Ureter (tissue), 1 donor: ENCODE data around the gene GSDMA. TPM values are rescaled to one million over a fixed set of nuclear protein-coding genes. Genes with fewer than 3 reads are reported as not detected.

ENCODE experiments used
- DNase-seq: peaks from one replicate; pipeline ENCODE4 v3.0.0-alpha.2; 2020; ENCODE audit warnings: low spot score
- total RNA-seq: library from RNA; stranded (reverse); gene quantifications from one replicate; pipeline ENCODE4 v1.2.4, GENCODE V29; 2023
- donor health status: DM: yes; HTN: yes; CAD: no.

GSDMA gene, protein sequence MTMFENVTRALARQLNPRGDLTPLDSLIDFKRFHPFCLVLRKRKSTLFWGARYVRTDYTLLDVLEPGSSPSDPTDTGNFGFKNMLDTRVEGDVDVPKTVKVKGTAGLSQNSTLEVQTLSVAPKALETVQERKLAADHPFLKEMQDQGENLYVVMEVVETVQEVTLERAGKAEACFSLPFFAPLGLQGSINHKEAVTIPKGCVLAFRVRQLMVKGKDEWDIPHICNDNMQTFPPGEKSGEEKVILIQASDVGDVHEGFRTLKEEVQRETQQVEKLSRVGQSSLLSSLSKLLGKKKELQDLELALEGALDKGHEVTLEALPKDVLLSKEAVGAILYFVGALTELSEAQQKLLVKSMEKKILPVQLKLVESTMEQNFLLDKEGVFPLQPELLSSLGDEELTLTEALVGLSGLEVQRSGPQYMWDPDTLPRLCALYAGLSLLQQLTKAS
- 2.4 TPM for total RNA-seq

DNA sequence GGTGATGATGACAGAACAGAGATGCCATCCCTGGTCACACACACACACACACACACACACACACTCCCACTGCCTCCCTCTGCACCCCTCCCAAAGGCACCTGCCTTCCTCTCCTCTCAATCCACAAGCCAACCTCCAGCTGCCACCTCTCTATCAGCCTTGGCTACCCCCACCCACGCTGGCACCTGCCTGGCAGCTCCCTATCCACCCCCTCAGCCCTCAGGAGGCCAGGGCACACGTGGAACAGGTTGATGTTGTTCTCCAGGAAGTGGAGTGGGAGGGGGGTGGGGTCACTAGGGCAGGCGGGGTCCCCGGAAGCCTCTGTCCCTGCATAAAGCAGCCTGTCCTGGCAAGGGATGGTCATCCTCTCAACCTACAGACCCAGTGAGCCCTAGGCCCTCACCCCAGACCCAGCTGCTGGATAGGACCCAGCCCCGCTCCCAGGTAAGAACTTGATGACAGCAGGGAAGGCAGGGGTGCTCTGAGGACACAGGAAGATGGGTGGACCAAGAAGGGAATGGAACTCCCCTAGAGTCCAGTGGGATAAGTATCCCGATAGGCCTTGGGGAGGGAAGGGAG lies at the start of gene GSDMA:
Gene GSDMA, plus strand, starts transcription at position 363 of the 579 bp plus-strand sequence. CDS start 2,684 bp downstream, outside the sequence.
- DNase-seq: no peak

DNA sequence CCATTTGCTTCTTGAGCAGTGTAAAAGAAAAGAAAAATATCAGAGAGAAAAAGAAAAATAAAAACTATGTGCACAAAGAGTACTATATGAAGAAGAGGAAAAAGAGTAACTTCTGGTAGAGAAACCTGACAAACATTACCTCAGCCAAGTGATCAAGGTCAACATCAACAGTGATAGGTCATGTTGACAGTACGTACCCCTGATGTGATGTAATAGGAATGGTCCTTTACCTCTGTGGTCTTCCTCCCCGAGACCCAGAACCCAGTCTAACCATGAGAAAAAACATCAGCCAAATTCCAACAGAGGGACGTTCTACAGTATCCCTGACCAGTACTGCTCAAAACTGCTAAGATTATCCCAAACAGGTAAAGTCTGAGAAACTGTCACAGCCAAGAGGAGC lies 48.8 kb upstream of the GSDMA start:
- no peak for DNase-seq

DNA sequence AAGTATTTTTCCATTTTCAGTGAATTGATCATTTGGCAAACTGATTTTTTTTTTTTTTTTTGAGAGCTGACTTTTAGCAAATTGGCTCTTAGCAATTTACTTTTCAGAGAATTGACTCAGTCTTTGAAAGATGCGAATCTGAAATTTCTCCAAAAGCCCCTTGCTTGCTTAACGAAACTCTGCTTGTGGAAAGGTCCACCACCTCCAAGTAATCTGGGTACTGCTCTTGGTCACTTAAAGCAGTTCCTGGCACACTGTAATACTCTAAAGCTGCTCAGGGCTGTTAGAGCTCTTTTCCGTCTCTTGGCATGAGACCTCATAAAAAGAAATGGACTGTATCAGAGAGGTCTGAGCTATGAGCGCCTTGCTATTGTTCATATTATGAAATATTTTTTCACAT lies 47.2 kb upstream of the GSDMA start:
- no peak for DNase-seq

DNA sequence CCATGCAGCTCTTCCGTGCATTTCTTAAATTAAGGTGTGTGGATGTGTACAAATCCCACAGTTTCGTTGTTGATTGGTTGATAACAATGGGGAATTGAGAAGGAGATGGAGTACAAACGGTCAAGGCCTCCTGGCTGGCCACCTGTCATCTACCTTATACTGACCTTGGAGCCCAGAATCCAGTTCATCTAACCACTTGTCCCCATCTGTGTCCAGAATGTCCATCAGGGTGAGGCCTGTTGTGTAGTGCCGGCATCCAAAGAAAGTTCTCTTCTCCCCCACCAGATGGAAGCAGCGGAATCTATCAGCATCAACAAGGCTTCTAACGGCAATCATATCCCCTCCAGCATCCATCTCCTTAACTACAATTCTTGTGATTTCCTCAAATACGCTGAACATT lies 45.9 kb upstream of the GSDMA start:
- no peak for DNase-seq

DNA sequence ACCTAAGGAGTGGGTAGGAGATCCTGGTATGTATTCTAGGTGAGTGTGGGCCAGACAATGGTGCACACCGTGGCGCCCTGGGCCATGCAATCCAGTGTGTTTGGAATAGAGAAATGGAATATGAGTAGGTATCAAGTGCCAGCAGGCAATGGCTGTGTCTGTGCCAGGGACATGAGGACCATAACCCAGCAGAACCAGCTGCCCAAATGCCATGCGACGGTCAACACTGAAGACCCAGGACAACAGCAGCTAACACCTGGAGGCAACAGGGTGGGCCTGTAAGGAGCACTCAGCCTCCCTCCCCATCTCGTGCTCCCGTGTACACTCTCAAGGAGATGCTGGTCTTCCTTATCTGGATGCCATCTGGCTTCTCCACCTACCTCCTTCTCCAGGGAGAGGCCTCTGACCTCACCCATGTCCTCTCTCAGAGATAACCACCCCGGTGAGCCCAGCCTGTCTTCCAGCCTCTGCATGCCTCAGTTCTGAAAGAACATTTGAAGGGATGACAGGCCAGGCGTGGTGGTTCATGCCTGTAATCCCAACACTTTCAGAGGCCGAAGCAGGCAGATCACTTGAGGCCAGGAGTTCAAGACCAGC lies 43.6 kb upstream of the GSDMA start:
- DNase-seq: no peak

DNA sequence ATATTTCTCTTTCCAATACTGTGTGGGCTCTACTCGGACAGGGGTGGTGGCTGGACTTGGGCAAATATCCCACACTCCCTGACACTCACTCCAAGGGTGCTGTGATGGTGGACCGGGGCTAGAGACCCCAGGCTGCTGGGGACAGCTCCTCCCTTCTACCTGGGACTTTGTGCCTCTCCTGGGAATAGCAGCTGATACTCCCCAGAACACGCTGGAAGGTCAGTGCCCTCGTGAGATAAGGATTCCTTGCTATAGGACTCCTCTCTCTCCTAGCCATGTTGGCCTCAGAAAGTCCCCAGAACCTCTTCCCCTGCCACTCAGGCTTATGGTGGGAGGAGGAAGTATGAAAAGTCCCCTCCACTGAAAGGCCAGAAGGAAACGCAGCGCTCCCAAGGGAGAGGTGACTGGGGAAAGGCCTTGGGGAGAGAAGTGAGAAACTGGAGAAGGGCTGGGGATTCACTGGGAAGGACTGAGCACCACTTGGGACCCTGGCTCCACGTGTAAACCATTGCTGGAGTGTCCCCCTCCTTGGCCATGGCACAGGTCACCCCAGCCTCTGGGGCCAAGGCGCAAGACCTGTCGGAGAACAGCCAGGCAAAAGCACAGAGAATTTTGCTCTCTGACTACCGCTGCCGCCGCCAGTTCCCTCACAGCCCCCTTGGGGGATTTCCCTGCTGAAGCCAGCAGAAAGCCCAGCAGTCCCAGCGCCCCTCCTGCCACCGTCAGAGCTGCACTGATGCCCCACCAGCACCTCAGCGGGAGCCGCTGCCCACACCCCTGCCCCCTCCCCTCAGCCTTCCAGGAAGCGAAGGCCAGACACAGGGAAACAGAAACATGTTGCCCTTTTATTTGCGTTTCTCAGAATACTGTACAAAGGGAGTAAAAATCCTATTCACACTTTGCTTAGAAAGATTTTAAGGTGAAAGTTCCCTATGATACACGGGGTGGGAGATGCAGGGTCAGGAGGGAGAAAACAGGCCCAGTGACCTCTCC lies 42.3 kb upstream of the GSDMA start:
- DNase-seq: no peak

DNA sequence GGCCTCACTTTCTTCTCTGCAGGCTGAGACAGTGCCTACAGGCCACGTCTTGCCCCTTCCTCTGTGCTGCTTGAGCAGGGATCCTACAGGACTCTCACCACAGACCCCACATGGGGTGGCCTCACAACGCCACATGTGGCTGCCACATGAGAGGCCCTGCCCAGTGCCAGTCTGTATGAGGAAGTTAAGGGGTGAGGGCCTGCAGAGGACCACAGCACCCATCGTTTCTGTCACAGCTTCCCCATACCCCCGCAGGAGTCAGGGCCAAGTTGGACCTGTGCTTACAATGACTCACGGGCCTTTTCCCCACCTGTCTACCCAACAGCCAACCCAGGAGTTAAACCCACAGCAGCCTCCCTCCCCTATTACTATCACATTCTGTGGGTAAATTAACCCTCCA lies 41.5 kb upstream of the GSDMA start:
- DNase-seq: no peak

DNA sequence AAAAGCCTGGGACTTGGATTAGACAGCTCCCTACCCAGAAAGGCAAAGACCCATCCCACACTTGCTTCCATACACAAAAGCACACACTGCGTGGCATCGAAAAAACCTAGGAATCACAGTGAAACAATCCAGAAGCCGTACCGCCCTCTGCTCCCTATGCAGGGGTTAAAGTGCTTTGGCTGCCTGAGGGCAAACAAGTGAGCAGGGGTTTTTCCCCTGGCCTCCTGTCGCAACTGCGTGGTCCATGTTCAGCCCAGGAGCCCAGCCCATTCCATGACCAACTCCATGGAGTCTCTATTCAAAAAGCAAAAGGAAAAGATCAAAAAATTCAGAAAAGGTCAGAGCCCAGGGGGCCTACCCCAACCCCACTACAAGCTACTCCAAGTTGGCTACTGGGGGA lies 40.8 kb upstream of the GSDMA start:
- DNase-seq: no peak

DNA sequence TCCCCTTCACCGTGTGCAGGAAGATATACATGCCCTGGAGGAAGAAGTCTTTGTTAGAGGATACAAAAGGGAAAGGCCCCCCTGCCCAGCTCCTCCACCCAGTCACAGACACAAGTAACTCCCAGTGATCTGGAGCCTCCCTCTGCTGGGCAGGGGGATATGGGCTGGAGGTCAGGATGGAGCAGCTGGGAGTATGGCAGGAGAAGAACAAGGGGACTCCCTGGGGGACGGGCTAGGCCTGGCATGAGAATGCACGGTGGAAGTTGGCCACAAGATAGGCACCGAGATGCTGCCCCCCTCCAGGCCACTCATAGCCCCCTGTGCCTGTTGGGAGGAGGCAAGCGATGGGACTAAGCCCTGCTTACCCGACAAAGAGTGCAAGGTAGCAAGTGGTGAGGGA lies 39.6 kb upstream of the GSDMA start:
- no peak for DNase-seq

DNA sequence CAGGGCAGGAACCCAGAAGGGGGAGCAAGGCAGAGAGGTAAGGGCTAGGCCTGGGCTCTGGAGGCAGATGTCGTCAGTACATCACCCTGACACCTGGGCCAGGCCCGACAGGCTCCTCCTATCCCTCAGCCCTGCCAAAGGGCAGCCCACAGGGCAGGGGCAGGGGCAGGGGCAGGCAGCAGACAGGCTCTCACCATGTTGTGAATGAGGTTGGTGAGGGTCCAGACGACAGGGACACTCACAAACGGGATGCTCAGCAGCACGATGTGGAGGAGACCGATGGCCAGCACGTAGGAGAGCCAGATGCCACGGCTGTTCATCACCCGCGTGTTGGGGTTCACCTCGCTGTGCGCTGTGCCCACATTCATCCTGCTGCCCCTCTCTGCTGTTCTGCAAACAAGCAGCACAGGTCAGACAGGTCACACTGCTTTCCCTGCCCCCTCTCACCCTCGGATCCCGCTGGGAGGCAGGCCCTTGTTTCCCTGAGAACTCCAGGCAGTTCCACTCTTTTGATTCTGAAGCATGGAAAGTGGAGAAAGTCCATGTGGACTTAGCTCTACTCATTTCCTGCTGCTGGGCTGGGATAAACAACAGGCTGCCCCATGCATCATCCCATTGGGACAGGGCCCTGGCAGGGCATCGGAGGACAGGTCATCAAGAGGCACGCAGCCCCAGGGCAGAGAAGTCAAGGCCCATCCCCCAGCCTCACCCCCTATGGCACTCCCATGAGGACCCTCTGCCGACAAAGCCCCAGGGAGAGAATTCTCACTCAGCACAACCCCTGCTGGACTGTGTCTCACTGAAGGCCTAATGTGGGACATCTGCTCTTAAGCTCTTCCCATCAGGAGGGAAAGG lies 38.7 kb upstream of the GSDMA start:
- DNase-seq: no peak

DNA sequence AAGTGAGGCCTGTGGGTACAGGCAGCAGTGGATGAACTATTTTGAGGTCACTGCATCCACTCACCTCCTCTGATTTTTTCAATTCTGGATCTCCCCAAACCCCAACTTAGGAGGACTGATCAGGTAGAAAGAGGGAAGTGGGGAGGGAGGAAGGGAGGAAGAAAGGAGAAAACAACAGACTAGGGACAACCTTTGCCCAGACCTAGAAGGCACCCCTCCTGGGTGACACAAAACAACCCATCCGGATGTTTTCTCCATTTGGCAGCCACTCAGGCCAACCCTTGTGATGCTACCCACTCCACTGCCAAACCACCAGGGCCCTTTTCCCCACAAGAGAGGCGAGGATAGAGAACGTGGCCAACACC lies 38.1 kb upstream of the GSDMA start:
- DNase-seq: no peak

DNA sequence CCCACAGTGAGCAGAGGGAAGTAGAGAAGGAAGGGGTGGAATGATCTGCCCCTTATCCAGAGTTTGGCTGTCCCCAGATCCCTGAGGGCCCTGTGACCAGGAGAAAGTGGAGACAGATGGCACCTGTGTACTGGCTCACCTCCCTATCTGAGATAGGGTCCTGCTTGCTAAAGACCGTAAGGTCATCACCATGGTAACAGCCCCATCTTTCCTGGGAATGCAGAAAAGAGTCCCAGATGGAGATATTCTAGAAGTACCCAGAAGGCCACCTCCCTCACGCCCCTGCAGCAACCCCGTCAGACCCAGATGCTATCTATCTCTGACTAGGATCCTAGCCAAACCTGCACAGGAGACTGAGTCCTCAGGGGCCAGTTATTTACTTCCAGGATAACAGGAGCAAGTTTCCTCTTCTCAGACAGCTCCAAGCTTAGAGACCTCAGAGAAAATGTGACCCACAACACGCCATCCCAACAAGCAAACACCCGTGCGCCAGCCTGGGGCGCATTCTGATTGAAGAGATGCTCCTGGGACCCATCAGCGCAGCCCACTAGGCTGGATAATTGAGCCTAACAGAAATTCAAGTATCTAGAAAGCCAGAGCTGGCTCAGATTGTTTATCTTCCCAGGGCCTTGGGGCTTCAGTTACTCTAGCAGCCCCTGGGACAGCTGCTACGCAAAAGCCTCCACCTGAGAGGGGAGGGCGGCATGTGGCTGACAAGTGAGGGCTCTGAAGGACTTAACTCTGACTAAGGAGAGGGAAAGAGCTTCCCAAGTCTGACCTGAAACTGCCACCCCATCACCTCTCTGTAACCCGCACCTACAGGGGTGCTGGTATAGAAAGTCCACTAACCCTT lies 37.3 kb upstream of the GSDMA start:
- DNase-seq: no peak

DNA sequence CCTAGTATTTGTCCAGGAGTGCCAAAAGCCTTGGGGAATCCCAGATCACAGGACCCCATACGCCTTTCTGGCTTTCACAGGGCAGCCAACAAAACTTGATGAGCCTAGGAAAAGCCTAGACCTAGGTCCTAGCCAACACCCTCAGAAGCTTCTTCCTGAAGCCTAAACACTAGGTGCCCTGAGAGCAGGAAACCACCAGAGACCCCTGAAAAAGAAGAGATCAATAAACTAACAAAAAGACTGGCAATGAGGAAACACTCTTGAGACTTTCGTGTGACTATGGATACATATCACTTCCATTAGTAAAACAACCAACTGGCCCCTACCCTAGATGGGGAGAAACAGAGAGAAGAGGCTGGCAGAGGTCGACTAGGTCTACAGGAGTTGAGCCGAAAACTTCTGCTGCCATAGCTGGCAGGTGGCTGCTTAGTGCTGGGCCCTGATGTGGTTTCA lies 36.6 kb upstream of the GSDMA start:
- DNase-seq: no peak

DNA sequence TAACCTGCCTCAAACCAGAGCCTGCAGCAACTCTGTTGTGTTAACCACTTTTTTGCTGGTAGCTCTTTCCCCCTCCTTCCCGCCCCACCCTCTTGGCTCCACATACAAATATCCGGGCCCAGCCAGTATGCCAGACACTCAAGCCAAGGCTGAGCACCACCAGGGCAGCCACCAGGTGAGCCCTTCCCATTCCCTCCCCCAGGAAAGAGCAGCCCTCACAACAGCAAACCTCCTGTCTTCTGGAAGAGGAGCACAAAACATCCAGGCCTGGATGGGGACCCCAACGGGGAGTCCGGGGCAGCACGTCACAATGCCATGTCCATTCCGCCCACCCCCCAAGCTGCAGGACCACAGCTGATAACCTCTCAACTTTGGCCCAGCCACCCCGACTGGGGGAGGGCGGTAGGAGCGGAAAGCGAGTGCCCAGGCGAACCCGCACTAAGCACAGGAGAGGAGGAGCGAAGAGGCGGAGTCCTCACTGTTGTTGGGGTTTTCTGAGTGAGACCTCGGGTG lies 36.2 kb upstream of the GSDMA start:
- DNase-seq: peak; percentile 70

DNA sequence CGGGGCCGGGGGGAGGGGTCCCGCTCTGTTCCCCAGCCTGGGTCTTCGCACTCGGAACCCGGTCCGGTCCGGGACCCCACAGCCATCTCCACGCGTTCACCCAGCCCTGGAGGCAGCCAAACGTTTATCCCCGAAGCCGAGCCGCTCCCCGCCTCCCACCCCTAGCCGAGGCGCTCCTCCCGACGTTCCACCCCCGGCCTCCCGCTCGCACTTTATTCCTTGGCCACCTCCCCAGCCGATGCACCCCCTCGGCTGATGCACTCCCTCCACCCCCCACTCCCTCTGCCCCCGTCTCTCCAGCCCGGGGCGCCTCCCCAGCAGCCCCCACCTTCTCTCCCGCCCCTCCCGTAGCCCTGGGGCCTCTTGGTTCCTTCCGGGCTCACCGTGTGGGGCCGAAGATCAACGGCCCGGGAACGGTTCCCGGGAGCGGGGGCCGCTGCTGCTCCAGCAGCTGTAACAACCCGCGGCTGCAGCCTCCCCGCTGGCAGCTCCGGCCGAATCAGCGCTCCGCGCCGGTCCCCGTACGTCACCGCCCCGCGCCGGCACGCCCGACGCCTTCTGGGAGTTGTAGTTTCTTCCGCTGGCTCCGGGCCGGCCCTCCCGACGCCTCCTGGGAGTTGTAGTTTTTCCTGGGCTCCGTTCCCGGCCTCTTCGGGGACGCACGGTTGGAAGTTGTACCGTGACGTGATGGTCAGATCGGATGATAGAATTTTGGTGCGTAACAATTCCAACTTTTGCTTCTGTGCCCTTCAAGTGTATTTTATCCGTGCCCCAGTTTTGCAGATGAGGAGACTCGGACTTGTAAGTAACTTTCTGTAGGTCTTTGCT lies 35.5 kb upstream of the GSDMA start, which contains the start of the genes LRRC3C and ORMDL3:
Gene LRRC3C, plus strand, starts transcription at position 632 of the 828 bp plus-strand sequence. CDS start 13,792 bp downstream, outside the sequence.
Gene ORMDL3, minus strand, starts transcription at position 501 of the 828 bp plus-strand sequence. CDS start 3,398 bp downstream, outside the sequence.
- peak; percentile 97 for DNase-seq

DNA sequence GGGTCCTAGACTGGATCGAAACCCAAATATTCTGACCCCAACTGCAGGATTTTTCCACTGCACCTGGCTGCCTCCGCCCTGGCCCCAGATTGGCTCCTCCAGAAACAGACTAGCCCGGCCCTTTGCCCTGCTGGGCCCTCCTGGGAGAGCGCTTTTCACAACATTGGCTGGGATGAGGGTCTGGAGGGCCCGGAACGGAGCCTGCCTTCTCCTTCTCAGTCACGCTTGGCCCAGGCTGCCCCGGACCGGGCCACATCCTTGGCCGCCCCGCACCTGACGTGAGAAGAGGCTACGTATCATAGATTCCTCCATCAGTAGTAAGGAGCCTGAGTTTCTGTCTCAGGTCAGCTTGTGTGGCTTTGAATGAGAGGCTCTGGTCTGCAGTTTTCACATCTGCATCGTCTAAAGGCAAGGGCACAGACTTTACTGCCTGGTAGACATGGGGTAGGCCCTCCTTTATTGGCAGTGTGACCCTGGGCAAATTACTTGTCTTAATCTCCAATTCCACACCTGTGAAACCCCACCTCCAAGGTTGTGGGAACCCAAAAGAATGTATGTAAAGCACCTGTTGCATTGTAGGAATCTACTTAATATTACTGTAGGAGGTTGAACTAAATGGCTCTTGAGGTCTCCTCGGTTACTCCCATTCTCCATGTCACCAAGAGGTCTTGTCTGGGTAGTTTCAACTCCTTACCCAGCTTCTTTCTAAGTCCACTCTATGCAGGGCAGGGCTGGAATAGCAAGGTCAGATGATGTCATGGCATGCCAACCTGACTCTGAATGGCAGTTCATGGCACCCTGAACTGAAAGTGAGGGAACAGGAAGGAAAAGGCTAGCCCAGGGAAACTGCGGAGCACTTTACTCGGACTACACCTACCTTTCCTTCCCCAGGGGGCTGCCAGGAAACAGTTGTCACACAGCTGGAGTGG lies 34.6 kb upstream of the GSDMA start:
- no peak for DNase-seq
